Endothelial cell of umbilical vein (primary cell): ENCODE results near the gene STAB2. TPM values are rescaled to one million over a fixed set of nuclear protein-coding genes. Genes with fewer than 3 reads are reported as not detected.

ENCODE experiments used
- BruUV-seq: library from RNA; stranded (reverse); fragments of 400-500 nt; replicated peaks from 2 replicates; lab custom pipeline; 2021; lab: Mats Ljungman, UMichigan
- CTCF ChIA-PET: fragments of 300-600, 350-600 bp; sonication (Branson Sonifier 250); formaldehyde crosslinking; loops from one replicate; lab custom pipeline; 2021; ENCODE audit warnings: antibody characterized with exemption, inconsistent platforms; lab: Charles Lee
- POLR2A ChIA-PET: fragments of 300-600, 350-600 bp; sonication (Branson Sonifier 250); formaldehyde crosslinking; loops from one replicate; lab custom pipeline; 2021; ENCODE audit warnings: antibody characterized with exemption, inconsistent platforms; lab: Charles Lee
- DNase-seq: peaks from one replicate; pipeline ENCODE4 v3.0.0-alpha.2; 2011; ENCODE audit warnings: low read depth, low spot score
- FAIRE-seq: peaks from 2 replicates; lab custom pipeline; 2011; peaks lifted over from hg19 to GRCh38; lab: Jason Lieb, UNC
- H2AFZ ChIP-seq: 2 replicates; pipeline ENCODE4 v1.6.0; 2012; ENCODE audit warnings: low read depth, low read length, control low read depth, inconsistent platforms
- H3K27ac ChIP-seq: 2 replicates; pipeline ENCODE4 v1.5.1; 2011; ENCODE audit warnings: low read depth, mild to moderate bottlenecking, control low read depth, low read length, moderate library complexity; ENCODE audit not compliant: insufficient read depth
- H3K27me3 ChIP-seq, 2 experiments: 2 replicates each; pipeline versions ENCODE4 v1.6.0 to v1.6.1; 2011; ENCODE audit warnings: low read length in 2 of 2, mixed read lengths in 1 of 2; ENCODE audit not compliant: control insufficient read depth in 2 of 2, insufficient read depth in 2 of 2
- H3K36me3 ChIP-seq, 2 experiments: 2 replicates in 1 of 2; 3 replicates in 1 of 2; pipeline ENCODE4 v1.5.1; 2011; ENCODE audit warnings: low read length in 2 of 2, mild to moderate bottlenecking in 1 of 2, moderate library complexity in 1 of 2; ENCODE audit not compliant: control insufficient read depth in 2 of 2, insufficient read depth in 2 of 2; ENCODE audit errors: extremely low read depth in 1 of 2
- H3K4me1 ChIP-seq: 3 replicates; pipeline ENCODE4 v1.5.1; 2011; ENCODE audit warnings: mild to moderate bottlenecking, low read length; ENCODE audit not compliant: control insufficient read depth, insufficient read depth; ENCODE audit errors: extremely low read depth
- H3K4me2 ChIP-seq: 2 replicates; pipeline ENCODE4 v1.6.1; 2011; ENCODE audit warnings: low read length, control low read depth, mixed read lengths; ENCODE audit not compliant: insufficient read depth
- H3K4me3 ChIP-seq, 3 experiments: fragments of 200-600 bp in 1 of 3; sonication (generic), shearing (Covaris generic) in 1 of 3; replicated peaks in 1 of 3; 2 replicates each; pipeline ENCODE4 v1.5.1; 2011 to 2016; ENCODE audit warnings: control low read depth in 3 of 3, low read length in 3 of 3, mild to moderate bottlenecking in 2 of 3, inconsistent platforms in 1 of 3, low read depth in 1 of 3, moderate library complexity in 1 of 3; ENCODE audit not compliant: insufficient read depth in 1 of 3
- H3K79me2 ChIP-seq: 2 replicates; pipeline ENCODE4 v1.6.0; 2012; ENCODE audit warnings: low read length, inconsistent platforms; ENCODE audit not compliant: control insufficient read depth, insufficient read depth
- H3K9ac ChIP-seq: replicated peaks from 2 replicates; pipeline ENCODE3; 2011; ENCODE audit warnings: low read length, control low read depth; ENCODE audit not compliant: insufficient read depth; ENCODE audit errors: extremely low read depth
- H3K9me1 ChIP-seq: replicated peaks from 3 replicates; pipeline ENCODE4 v1.6.0; 2011; ENCODE audit warnings: mild to moderate bottlenecking, low read length; ENCODE audit not compliant: control insufficient read depth, insufficient read depth; ENCODE audit errors: extremely low read depth
- H3K9me3 ChIP-seq: replicated peaks from 2 replicates; pipeline ENCODE4 v1.5.1; 2012; ENCODE audit warnings: low read length, inconsistent platforms; ENCODE audit not compliant: control insufficient read depth, insufficient read depth
- H4K20me1 ChIP-seq: replicated peaks from 2 replicates; pipeline ENCODE3; 2011; ENCODE audit warnings: mild to moderate bottlenecking, low read length; ENCODE audit not compliant: control insufficient read depth, insufficient read depth; ENCODE audit errors: extremely low read depth
- EZH2 ChIP-seq: IDR thresholded peaks from 2 replicates; pipeline ENCODE4 v1.6.1; 2012; ENCODE audit warnings: borderline replicate concordance, low read depth, mild to moderate bottlenecking, moderate library complexity, low read length, inconsistent platforms; ENCODE audit not compliant: severe bottlenecking
- FOS ChIP-seq: IDR thresholded peaks from 2 replicates; pipeline ENCODE4 v1.6.1; 2011; ENCODE audit warnings: mild to moderate bottlenecking, low read length, moderate library complexity, borderline replicate concordance; ENCODE audit not compliant: insufficient read depth
- GATA2 ChIP-seq: IDR thresholded peaks from 2 replicates; pipeline ENCODE4 v1.7.0; 2011; ENCODE audit warnings: low read depth, mild to moderate bottlenecking, moderate library complexity, mixed read lengths, low read length; ENCODE audit not compliant: insufficient read length, insufficient read depth
- JUN ChIP-seq: IDR thresholded peaks from 2 replicates; pipeline ENCODE4 v1.6.1; 2011; ENCODE audit warnings: borderline replicate concordance, low read depth; ENCODE audit not compliant: insufficient read length, insufficient read depth
- MYC ChIP-seq: IDR thresholded peaks from one replicate; pipeline ENCODE4 v1.6.1; 2011; ENCODE audit warnings: mild to moderate bottlenecking, low read depth, low read length
- POLR2A ChIP-seq: IDR thresholded peaks from 2 replicates; pipeline ENCODE4 v1.6.1; 2012; ENCODE audit warnings: low read depth, mild to moderate bottlenecking, control low read depth, low read length
- POLR2AphosphoS5 ChIP-seq: IDR thresholded peaks from 2 replicates; pipeline ENCODE4 v1.6.1; 2012; ENCODE audit warnings: low read depth, mild to moderate bottlenecking, control low read depth, low read length, moderate library complexity; ENCODE audit not compliant: insufficient read depth
- dilution Hi-C: fragments of 300-500 bp; cut with MboI; formaldehyde crosslinking; loops from one replicate; pipeline ENCODE4 v1.15.0; 2019; ENCODE audit warnings: low sequenced_read_pairs; ENCODE audit not compliant: extremely low pct_ligation_motif_present
- intact Hi-C: fragments of 100-400 bp; cut with micrococcal nuclease; formaldehyde crosslinking; loops from one replicate; pipeline ENCODE4 v1.10.0; 2022
- polyA plus RNA-seq, 4 experiments: library from polyadenylated mRNA; depleted of rRNA in 3 of 4; stranded (reverse) in 3 of 4; unstranded in 1 of 4; fragments of >200 nt; gene quantifications; 2 replicates each; pipeline versions ENCODE4 v1.2.1 to v1.2.3, GENCODE V29; 2011 to 2012; ENCODE audit warnings: missing spikeins in 1 of 4
- total RNA-seq: library from RNA; stranded (reverse); gene quantifications from 2 replicates; pipeline ENCODE4 v1.2.3, GENCODE V29; 2021
- TF ChIP-seq, protein P1 (sequence below), 2 donors: IDR thresholded peaks; 1 replicate in 1 of 2; 2 replicates in 1 of 2; pipeline ENCODE4 v1.5.1; 2011; ENCODE audit warnings: low read length in 2 of 2, mild to moderate bottlenecking in 2 of 2, moderate library complexity in 2 of 2, control low read depth in 1 of 2, inconsistent platforms in 1 of 2, low read depth in 1 of 2; ENCODE audit not compliant: insufficient read depth in 1 of 2; ENCODE audit errors: extremely low read depth in 1 of 2
- TF ChIP-seq, protein P2 (sequence below): IDR thresholded peaks from 2 replicates; pipeline ENCODE4 v1.6.1; 2011; ENCODE audit not compliant: insufficient read depth, insufficient read length

STAB2 gene
- total and polyA plus RNA-seq, 2 donors (not counting 3 experiments of a cell fraction or from before 2014, with no cell fraction given), result 0.01 TPM; not detected in 1

DNA sequence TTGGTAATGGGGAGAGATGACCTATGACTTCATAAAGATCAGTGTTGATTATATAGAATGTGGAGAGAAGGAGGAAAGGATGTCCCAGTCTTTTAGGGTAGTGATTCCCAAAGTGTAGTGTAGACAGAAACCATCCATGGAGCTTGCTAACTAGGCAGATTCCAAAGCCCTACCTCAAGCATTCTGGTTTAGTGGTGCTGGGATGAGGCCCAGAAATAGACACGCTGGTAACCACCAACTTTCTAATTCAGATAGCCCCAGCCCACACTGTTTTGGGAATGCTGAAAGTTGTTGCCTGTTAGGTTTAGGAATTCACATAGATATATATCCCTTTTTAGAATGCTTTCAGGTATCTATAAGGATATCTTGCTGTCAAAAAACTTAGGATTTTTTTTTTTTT, 69.2 kb downstream of the STAB2 start:
- H3K4me2 ChIP-seq, result no peak overlapping the region
- no TSS peak for BruUV-seq
- no peaks in the 10 kb centered on the region for H3K27me3 ChIP-seq
- dilution Hi-C loops (no loop called here), intact Hi-C loops (no loop called here)
- H3K4me3 ChIP-seq, result no peak overlapping the region
- no peaks in the 10 kb centered on the region for H3K9me3 ChIP-seq
- no peaks in the 10 kb centered on the region for H3K4me1 ChIP-seq
- TF ChIP-seq POLR2A (no peak), FOS (no peak), GATA2 (no peak)
- TF ChIP-seq, protein P1, sequence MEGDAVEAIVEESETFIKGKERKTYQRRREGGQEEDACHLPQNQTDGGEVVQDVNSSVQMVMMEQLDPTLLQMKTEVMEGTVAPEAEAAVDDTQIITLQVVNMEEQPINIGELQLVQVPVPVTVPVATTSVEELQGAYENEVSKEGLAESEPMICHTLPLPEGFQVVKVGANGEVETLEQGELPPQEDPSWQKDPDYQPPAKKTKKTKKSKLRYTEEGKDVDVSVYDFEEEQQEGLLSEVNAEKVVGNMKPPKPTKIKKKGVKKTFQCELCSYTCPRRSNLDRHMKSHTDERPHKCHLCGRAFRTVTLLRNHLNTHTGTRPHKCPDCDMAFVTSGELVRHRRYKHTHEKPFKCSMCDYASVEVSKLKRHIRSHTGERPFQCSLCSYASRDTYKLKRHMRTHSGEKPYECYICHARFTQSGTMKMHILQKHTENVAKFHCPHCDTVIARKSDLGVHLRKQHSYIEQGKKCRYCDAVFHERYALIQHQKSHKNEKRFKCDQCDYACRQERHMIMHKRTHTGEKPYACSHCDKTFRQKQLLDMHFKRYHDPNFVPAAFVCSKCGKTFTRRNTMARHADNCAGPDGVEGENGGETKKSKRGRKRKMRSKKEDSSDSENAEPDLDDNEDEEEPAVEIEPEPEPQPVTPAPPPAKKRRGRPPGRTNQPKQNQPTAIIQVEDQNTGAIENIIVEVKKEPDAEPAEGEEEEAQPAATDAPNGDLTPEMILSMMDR (IDR thresholded peaks at IDR 0.05; ENCODE audit: extremely low read depth in 1 of 2, insufficient read depth in 1 of 2, low read depth in 1 of 2, low read length in 2 of 2), result no peak
- no peaks in the 10 kb centered on the region for H3K36me3 ChIP-seq
- no peaks in the 10 kb centered on the region for H4K20me1 ChIP-seq
- FAIRE-seq, result no peak
- ChIA-PET CTCF (interaction anchor here (1.3 kb wide), 1 partner anchor 9 kb away, joined by 3 read pairs; no protein-coding TSS in a partner anchor), POLR2A (interaction anchor here (0.6 kb wide), 1 partner anchor 1710 kb away, joined by 3 read pairs; no protein-coding TSS in a partner anchor)
- no peaks in the 10 kb centered on the region for H3K79me2 ChIP-seq
- no peak for DNase-seq
- H2AFZ ChIP-seq, result no peak overlapping the region
- no peaks in the 10 kb centered on the region for H3K9me1 ChIP-seq
- no peak overlapping the region for H3K9ac ChIP-seq
- H3K27ac ChIP-seq, result no peak overlapping the region

DNA sequence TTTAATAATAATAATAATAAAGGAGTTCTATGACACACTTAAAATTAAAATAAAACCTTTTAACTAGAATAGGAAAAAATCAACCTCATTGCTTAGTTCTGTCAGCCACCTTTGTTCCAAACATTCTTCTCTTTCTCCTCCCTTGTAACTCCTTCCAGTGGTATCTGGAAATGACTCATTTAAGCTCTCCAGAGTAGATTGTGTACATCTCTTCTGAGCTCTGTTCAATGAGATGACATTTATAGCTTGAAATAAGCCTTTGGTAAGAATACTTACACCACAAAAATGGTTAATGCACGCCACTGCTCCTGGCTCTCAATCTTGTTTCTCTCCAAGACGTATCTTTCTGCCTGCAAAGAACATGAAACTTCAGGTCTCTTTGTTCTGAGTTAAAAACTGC, 70.3 kb downstream of the STAB2 start:
- no peak overlapping the region for H3K4me2 ChIP-seq
- dilution Hi-C loops, result no loop called here
- TF ChIP-seq GATA2, result no peak
- no peak for TF ChIP-seq JUN
- TF ChIP-seq MYC, result no peak
- no peak for TF ChIP-seq EZH2
- no peak for TF ChIP-seq FOS
- TF ChIP-seq, protein P2, sequence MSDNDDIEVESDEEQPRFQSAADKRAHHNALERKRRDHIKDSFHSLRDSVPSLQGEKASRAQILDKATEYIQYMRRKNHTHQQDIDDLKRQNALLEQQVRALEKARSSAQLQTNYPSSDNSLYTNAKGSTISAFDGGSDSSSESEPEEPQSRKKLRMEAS, result no peak
- TF ChIP-seq, protein P1 (IDR thresholded peaks at IDR 0.05; ENCODE audit: extremely low read depth in 1 of 2, insufficient read depth in 1 of 2, low read depth in 1 of 2, low read length in 2 of 2), result no peak
- TF ChIP-seq POLR2A, result no peak
- no peak for TF ChIP-seq POLR2AphosphoS5
- H3K9ac ChIP-seq, result no peak overlapping the region
- no peaks in the 10 kb centered on the region for H3K9me1 ChIP-seq
- DNase-seq (peak; percentile 26), FAIRE-seq (no peak)
- H3K4me1 ChIP-seq, result no peaks in the 10 kb centered on the region
- BruUV-seq, result no TSS peak
- H4K20me1 ChIP-seq, result no peaks in the 10 kb centered on the region
- ChIA-PET POLR2A (no interaction called here), CTCF (interaction anchor here (1.3 kb wide), 1 partner anchor 8 kb away, joined by 3 read pairs; no protein-coding TSS in a partner anchor)
- no peaks in the 10 kb centered on the region for H3K27me3 ChIP-seq
- H3K36me3 ChIP-seq, result no peaks in the 10 kb centered on the region
- intact Hi-C loops, result no loop called here
- no peaks in the 10 kb centered on the region for H3K9me3 ChIP-seq
- no peak overlapping the region for H3K27ac ChIP-seq
- no peak overlapping the region for H3K4me3 ChIP-seq
- no peaks in the 10 kb centered on the region for H3K79me2 ChIP-seq
- H2AFZ ChIP-seq, result no peak overlapping the region
